Bronchial epithelial cell (primary cell): ENCODE results near the gene SLC25A33. TPM values are rescaled to one million over a fixed set of nuclear protein-coding genes. Genes with fewer than 3 reads are reported as not detected.

Source experiments
- DNase-seq: peaks from one replicate; pipeline ENCODE4 v3.0.0-alpha.2; 2010; ENCODE audit warnings: low read depth
- FAIRE-seq: peaks from 2 replicates; lab custom pipeline; 2011; peaks lifted over from hg19 to GRCh38; lab: Jason Lieb, UNC
- H3K27me3 ChIP-seq: 2 replicates; pipeline ENCODE4 v1.5.1; 2011; ENCODE audit warnings: low read length; ENCODE audit not compliant: control insufficient read depth, insufficient read depth
- H3K36me3 ChIP-seq: 2 replicates; pipeline ENCODE4 v1.5.1; 2011; ENCODE audit warnings: low read length; ENCODE audit not compliant: control insufficient read depth, insufficient read depth
- H3K4me3 ChIP-seq: 2 replicates; pipeline ENCODE4 v1.5.1; 2011; ENCODE audit warnings: mild to moderate bottlenecking, low read depth, low read length, control low read depth
- total RNA-seq: library from RNA; depleted of rRNA; stranded (reverse); fragments of >200 nt; gene quantifications from 2 replicates; pipeline ENCODE4 v1.2.1, GENCODE V29; 2014
- TF ChIP-seq, protein P1 (sequence below): IDR thresholded peaks from 2 replicates; pipeline ENCODE4 v1.5.1; 2011; ENCODE audit warnings: mild to moderate bottlenecking, moderate library complexity, low read length, control low read depth, inconsistent platforms; ENCODE audit not compliant: insufficient read depth, severe bottlenecking

Gene SLC25A33
- 4.7 and 9.5 TPM in 2 replicates for total RNA-seq

GRCh38 chr1:9539165-9539828, at the start of gene SLC25A33:
SLC25A33 (plus strand) TSS chr1:9539465; CDS start chr1:9539692, 227 bp downstream.
- FAIRE-seq = no peak
- DNase-seq = peak; percentile 80
- TF ChIP-seq, protein P1, sequence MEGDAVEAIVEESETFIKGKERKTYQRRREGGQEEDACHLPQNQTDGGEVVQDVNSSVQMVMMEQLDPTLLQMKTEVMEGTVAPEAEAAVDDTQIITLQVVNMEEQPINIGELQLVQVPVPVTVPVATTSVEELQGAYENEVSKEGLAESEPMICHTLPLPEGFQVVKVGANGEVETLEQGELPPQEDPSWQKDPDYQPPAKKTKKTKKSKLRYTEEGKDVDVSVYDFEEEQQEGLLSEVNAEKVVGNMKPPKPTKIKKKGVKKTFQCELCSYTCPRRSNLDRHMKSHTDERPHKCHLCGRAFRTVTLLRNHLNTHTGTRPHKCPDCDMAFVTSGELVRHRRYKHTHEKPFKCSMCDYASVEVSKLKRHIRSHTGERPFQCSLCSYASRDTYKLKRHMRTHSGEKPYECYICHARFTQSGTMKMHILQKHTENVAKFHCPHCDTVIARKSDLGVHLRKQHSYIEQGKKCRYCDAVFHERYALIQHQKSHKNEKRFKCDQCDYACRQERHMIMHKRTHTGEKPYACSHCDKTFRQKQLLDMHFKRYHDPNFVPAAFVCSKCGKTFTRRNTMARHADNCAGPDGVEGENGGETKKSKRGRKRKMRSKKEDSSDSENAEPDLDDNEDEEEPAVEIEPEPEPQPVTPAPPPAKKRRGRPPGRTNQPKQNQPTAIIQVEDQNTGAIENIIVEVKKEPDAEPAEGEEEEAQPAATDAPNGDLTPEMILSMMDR = no peak
- H3K27me3 ChIP-seq = no peaks in the 10 kb centered on the region
- H3K4me3 ChIP-seq = peak within 1 kb of the TSS; percentile 77
- no peaks in the 10 kb centered on the region for H3K36me3 ChIP-seq

DNA sequence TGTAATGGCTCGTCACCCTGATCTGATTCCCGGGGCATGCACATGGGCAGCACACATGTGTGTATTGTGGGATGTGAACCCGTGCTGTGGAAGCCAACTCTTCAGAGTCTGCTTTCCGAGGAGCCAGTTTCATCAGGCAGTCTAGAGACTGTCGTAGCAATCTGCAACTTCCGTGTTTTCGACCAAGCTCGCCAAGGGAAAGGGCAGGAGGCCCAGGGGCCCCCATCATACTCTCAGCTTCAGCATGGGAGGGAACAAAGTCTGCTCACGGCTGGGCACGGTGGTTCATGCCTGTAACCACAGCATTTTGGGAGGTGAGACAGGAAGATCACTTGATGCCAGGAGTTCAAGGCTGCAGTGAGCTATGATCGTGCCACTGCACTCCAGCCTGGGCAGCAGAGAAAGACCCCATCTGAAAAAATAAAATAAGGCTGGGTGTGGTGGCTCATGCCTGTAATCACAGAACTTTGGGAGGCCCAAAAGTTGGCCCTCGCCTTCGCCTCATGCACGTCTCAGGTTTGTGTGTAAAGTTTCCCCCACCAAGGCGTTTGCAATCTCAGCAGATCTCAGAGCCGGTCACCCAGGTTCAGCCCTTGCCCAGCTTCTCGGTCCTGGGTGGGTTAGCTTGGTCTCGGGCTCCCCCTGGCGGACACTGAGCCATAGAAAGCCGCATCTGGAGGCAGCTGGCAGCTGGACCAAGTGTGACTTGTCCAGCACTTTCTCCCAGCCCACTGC, 48.5 kb upstream of the SLC25A33 start:
- H3K4me3 ChIP-seq = no peak overlapping the region
- FAIRE-seq (peak; percentile 23), DNase-seq (peak; percentile 59)
- peaks cover 5% of the 10 kb centered on the region for H3K27me3 ChIP-seq
- TF ChIP-seq, protein P1 = peak; percentile 94
- H3K36me3 ChIP-seq = no peaks in the 10 kb centered on the region

GRCh38 chr1:9493326-9493725, 45.9 kb upstream of the SLC25A33 start:
- H3K27me3 ChIP-seq = peaks cover 2% of the 10 kb centered on the region
- no peak for FAIRE-seq
- H3K36me3 ChIP-seq = no peaks in the 10 kb centered on the region
- no peak overlapping the region for H3K4me3 ChIP-seq
- no peak for DNase-seq
- TF ChIP-seq, protein P1 = no peak

DNA sequence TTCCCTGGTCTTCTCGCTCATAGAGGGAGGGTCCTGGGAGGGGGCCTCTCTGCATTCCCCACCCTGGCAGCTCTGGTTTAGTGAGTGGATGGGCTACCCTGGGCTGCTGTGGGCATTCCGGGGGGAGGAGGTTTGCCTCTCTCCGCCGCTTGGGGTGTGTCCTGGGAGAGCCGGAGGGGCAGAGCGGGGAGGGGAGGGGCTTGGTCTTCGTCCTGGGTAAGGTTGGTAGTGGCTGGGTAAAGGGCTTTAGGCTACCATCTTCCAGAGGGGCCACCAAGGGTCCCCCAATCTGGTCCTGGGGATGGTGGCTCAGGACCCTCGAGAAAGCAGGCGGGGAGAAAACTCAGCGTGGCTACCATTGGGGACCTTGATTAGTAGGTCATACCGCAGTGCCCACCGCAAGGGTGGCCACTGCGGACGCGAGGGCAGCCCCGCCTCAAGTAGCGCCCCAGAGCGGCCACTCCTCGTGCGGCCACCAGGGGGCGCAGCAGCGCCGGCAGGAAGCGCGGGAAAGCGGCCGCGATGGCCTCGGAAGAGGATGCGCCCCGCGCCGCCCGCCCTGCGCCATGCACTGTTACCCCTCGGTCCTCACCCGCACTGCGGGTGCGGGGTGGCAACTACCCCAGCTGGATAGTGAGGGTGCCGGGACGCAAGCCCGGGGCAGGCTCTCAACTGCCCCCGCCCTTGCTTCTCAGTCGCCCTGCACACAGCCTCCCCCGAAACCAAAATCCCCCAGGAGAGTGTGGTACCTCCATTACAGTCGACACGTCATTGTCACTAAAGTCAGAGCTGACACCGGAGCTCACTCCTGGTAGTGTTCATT, 44.1 kb upstream of the SLC25A33 start:
- Histone ChIP-seq H3K4me3 (no peak overlapping the region), H3K27me3 (peaks cover 2% of the 10 kb centered on the region), H3K36me3 (no peaks in the 10 kb centered on the region)
- FAIRE-seq (no peak), DNase-seq (no peak)
- TF ChIP-seq, protein P1 = peak; percentile 99

DNA sequence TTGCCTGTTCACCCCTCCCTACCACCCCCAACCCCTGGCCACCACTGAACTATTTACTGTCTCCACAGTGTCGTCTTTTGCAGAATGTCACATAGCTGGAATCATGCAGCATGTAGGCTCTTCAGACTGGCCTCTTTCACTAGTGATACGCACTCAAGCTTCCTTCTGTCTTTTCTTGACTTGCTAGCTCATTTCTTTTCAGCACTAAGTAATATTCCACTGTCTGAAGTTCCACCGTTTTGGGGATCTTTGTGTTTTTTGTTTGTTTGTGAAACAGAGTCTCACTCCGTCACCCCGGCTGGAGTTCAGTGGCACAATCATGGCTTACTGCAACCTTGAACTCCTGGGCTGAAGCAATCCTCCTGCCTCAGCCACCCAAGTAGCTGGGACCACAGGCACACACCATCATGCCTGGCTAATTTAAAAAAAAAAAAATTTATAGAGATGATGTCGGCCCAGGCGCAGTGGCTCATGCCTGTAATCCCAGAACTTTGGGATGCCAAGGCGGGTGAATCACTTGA, 43.4 kb upstream of the SLC25A33 start:
- FAIRE-seq (no peak), DNase-seq (no peak)
- peaks cover 2% of the 10 kb centered on the region for H3K27me3 ChIP-seq
- TF ChIP-seq, protein P1 = no peak
- no peaks in the 10 kb centered on the region for H3K36me3 ChIP-seq
- H3K4me3 ChIP-seq = no peak overlapping the region
